Measurements from ENCODE around the gene CDKN1B. TPM values are rescaled to one million over a fixed set of nuclear protein-coding genes. Genes with fewer than 3 reads are reported as not detected.

CDKN1B gene
- total RNA-seq, 1 donor from 2014 or later = 57.7 TPM

DNA sequence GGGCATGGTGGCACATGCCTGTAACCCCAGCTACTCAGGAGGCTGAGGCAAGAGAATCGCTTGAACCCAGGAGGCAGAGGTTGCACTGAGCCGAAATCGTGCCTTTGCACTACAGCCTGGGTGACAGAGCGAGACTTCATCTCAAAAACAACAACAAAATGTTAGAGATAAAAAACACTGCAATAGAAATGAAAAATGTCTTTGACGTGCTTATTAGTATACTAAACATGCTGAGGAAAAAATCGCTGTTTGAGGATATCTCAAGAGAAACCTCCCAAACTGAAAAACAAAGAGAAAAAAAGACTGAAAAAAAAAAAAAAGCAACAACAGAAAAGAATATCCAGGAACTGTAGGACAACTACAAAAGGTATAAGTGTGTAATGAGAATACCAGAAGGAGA, 53.1 kb downstream of the CDKN1B start:
- no peak for TF ChIP-seq CTCF (IDR thresholded peaks at IDR 0.05)
- Histone ChIP-seq H3K4me1 (no peaks in the 10 kb centered on the region), H3K4me3 (no peak overlapping the region), H3K9me3 (peaks cover 4% of the 10 kb centered on the region), H3K36me3 (no peaks in the 10 kb centered on the region), H3K27me3 (ENCODE audit: low read depth) (no peaks in the 10 kb centered on the region), H3K27ac (no peak overlapping the region)
- ATAC-seq (no peak), DNase-seq (no peak)
- intact Hi-C loops (cut with DNase I) = no loop called here

Small RNA genes lying within 50 kb of the gene (microRNA-seq; reads per million reads assigned to microRNA genes)
- not detected for gene MIR613 (ENCODE audit: borderline number of aligned reads)

Other genes starting within 250 kb of the CDKN1B start
- 44.0 TPM for gene DUSP16, start 154.5 kb upstream of the CDKN1B start, total RNA-seq
- gene CREBL2, start 105.5 kb upstream of the CDKN1B start, total RNA-seq = 46.3 TPM
- not detected for gene GPR19, start 21.2 kb upstream of the CDKN1B start, total RNA-seq
- 11.0 TPM for gene APOLD1, start 68.3 kb downstream of the CDKN1B start, total RNA-seq
- 45.1 TPM for gene DDX47, start 96.0 kb downstream of the CDKN1B start, total RNA-seq
- gene GPRC5A, start 174.2 kb downstream of the CDKN1B start, total RNA-seq = 482 TPM
- not detected for gene GPRC5D, start 234.8 kb downstream of the CDKN1B start, total RNA-seq

Data from lower lobe of right lung (tissue), 2 donors.